Liver (tissue), 9 donors: Measurements from ENCODE around the gene BAHCC1. TPM values are rescaled to one million over a fixed set of nuclear protein-coding genes. Genes with fewer than 3 reads are reported as not detected.

Source experiments
- DNase-seq: peaks from one replicate; pipeline ENCODE4 v3.0.0-alpha.2; 2017; ENCODE audit warnings: low spot score
- H3K27ac ChIP-seq, 2 donors: one replicate each; pipeline ENCODE4 v1.7.0; 2013; ENCODE audit warnings: inconsistent platforms in 2 of 2, low read length in 2 of 2, control low read depth in 1 of 2, low read depth in 1 of 2, mild to moderate bottlenecking in 1 of 2
- H3K27me3 ChIP-seq, 4 donors: one replicate each; pipeline versions ENCODE4 v1.6.1 to v1.7.0; 2013; ENCODE audit warnings: low read length in 3 of 4, inconsistent platforms in 1 of 4, mild to moderate bottlenecking in 1 of 4, moderate library complexity in 1 of 4; ENCODE audit not compliant: control insufficient read depth in 4 of 4, insufficient read depth in 4 of 4
- H3K36me3 ChIP-seq, 4 donors: one replicate each; pipeline versions ENCODE4 v1.6.1 to v1.7.0; 2013; ENCODE audit warnings: low read length in 3 of 4, mild to moderate bottlenecking in 3 of 4, low read depth in 1 of 4, moderate library complexity in 1 of 4; ENCODE audit not compliant: control insufficient read depth in 4 of 4, insufficient read depth in 3 of 4
- H3K4me1 ChIP-seq, 4 donors: one replicate each; pipeline versions ENCODE4 v1.6.1 to v1.7.0; 2013; ENCODE audit warnings: low read length in 3 of 4, mild to moderate bottlenecking in 3 of 4, moderate library complexity in 1 of 4; ENCODE audit not compliant: control insufficient read depth in 4 of 4, insufficient read depth in 4 of 4
- H3K4me3 ChIP-seq, 3 donors: one replicate each; pipeline versions ENCODE4 v1.6.1 to v1.7.0; 2013; ENCODE audit warnings: low read length in 3 of 3, control low read depth in 1 of 3, low read depth in 1 of 3, mild to moderate bottlenecking in 1 of 3
- H3K9ac ChIP-seq, 2 donors: one replicate each; pipeline ENCODE4 v1.7.0; 2013; ENCODE audit warnings: low read length in 2 of 2, mild to moderate bottlenecking in 2 of 2, moderate library complexity in 2 of 2, control low read depth in 1 of 2, low read depth in 1 of 2
- H3K9me3 ChIP-seq, 4 donors: one replicate each; pipeline versions ENCODE4 v1.6.1 to v1.7.0; 2013; ENCODE audit warnings: low read length in 3 of 4; ENCODE audit not compliant: control insufficient read depth in 4 of 4
- EGR1 ChIP-seq, 2 donors: IDR thresholded peaks; 2 replicates each; pipeline ENCODE4 v1.6.1; 2016 to 2018; ENCODE audit warnings: antibody characterized with exemption in 2 of 2, low read depth in 2 of 2
- FOXA1 ChIP-seq: IDR thresholded peaks from 2 replicates; pipeline ENCODE4 v1.6.1; 2016; ENCODE audit warnings: antibody characterized with exemption
- FOXA2 ChIP-seq: IDR thresholded peaks from 2 replicates; pipeline ENCODE4 v1.6.1; 2016; ENCODE audit warnings: antibody characterized with exemption
- GABPA ChIP-seq, 2 donors: IDR thresholded peaks in 1 of 2; conservative IDR thresholded peaks in 1 of 2; 2 replicates each; pipeline ENCODE4 v1.6.1; 2016; ENCODE audit warnings: antibody characterized with exemption in 2 of 2, mild to moderate bottlenecking in 1 of 2, moderate library complexity in 1 of 2
- HNF4A ChIP-seq, 2 donors: conservative IDR thresholded peaks; 2 replicates each; pipeline ENCODE4 v1.6.1; 2016; ENCODE audit warnings: antibody characterized with exemption in 2 of 2, mild to moderate bottlenecking in 2 of 2
- HNF4G ChIP-seq: IDR thresholded peaks from 2 replicates; pipeline ENCODE4 v1.6.1; 2016; ENCODE audit warnings: antibody characterized with exemption
- JUND ChIP-seq, 2 donors: IDR thresholded peaks; 2 replicates each; pipeline ENCODE4 v1.6.1; 2016; ENCODE audit warnings: antibody characterized with exemption in 2 of 2
- NR2F2 ChIP-seq: IDR thresholded peaks from 2 replicates; pipeline ENCODE4 v1.6.1; 2016; ENCODE audit warnings: antibody characterized with exemption
- RAD21 ChIP-seq, 2 donors: IDR thresholded peaks; 2 replicates each; pipeline ENCODE4 v1.6.1; 2016; ENCODE audit warnings: antibody characterized with exemption in 2 of 2, mild to moderate bottlenecking in 2 of 2
- RXRA ChIP-seq, 2 donors: IDR thresholded peaks; 2 replicates each; pipeline ENCODE4 v1.6.1; 2017 to 2018; ENCODE audit warnings: antibody characterized with exemption in 2 of 2, mild to moderate bottlenecking in 1 of 2
- SP1 ChIP-seq: IDR thresholded peaks from 2 replicates; pipeline ENCODE4 v1.6.1; 2018; ENCODE audit warnings: antibody characterized with exemption, mild to moderate bottlenecking
- TAF1 ChIP-seq: conservative IDR thresholded peaks from 2 replicates; pipeline ENCODE4 v1.6.1; 2016; ENCODE audit warnings: antibody characterized with exemption, mild to moderate bottlenecking
- YY1 ChIP-seq: IDR thresholded peaks from 2 replicates; pipeline ENCODE4 v1.6.1; 2016; ENCODE audit warnings: antibody characterized with exemption, mild to moderate bottlenecking
- WGBS: extraction: QIAGEN DNeasy Blood & Tissue Kit; methylation state at CpG from one replicate; pipeline ENCODE4 v1.1.7; 2013; 5-methylcytosine and 5-hydroxymethylcytosine counted together
- polyA plus RNA-seq, 2 donors: library from polyadenylated mRNA; stranded (reverse) in 1 of 2; unstranded in 1 of 2; fragments of 200-250 nt in 1 of 2; fragments of >200 nt in 1 of 2; fragmentation: Nextera tagmentation in 1 of 2; extraction: Ambion mirVana in 1 of 2; gene quantifications; one replicate each; pipeline versions ENCODE4 v1.2.1 to v1.2.3, GENCODE V29; 2013 to 2015
- total RNA-seq, 2 donors: library from RNA; depleted of rRNA; stranded (reverse); fragments of >200 nt; gene quantifications; one replicate each; pipeline ENCODE4 v1.2.3, GENCODE V29; 2014
- TF ChIP-seq, protein P1 (sequence below): IDR thresholded peaks from 2 replicates; pipeline ENCODE4 v1.6.1; 2016; ENCODE audit warnings: antibody characterized with exemption
- TF ChIP-seq, protein P2 (sequence below): IDR thresholded peaks from 2 replicates; pipeline ENCODE4 v1.6.1; 2016; ENCODE audit warnings: antibody characterized with exemption
- TF ChIP-seq, protein P3 (sequence below): IDR thresholded peaks from 2 replicates; pipeline ENCODE4 v1.6.1; 2016; ENCODE audit warnings: antibody characterized with exemption
- TF ChIP-seq, protein P4 (sequence below): fragments of 150-350 bp; IDR thresholded peaks from 2 replicates; pipeline ENCODE4 v1.5.1; 2017; ENCODE audit warnings: improper control_type of control experiment, low read depth, low read length; ENCODE audit not compliant: missing input control
- donor health status: healthy.
- donor health status: healthy.
- donor health status: healthy.
- donor health status: healthy.
- donor health status: healthy.

BAHCC1 gene
- total and polyA plus RNA-seq, 4 donors: 0.76 to 3.9 (median 2.5) TPM

DNA sequence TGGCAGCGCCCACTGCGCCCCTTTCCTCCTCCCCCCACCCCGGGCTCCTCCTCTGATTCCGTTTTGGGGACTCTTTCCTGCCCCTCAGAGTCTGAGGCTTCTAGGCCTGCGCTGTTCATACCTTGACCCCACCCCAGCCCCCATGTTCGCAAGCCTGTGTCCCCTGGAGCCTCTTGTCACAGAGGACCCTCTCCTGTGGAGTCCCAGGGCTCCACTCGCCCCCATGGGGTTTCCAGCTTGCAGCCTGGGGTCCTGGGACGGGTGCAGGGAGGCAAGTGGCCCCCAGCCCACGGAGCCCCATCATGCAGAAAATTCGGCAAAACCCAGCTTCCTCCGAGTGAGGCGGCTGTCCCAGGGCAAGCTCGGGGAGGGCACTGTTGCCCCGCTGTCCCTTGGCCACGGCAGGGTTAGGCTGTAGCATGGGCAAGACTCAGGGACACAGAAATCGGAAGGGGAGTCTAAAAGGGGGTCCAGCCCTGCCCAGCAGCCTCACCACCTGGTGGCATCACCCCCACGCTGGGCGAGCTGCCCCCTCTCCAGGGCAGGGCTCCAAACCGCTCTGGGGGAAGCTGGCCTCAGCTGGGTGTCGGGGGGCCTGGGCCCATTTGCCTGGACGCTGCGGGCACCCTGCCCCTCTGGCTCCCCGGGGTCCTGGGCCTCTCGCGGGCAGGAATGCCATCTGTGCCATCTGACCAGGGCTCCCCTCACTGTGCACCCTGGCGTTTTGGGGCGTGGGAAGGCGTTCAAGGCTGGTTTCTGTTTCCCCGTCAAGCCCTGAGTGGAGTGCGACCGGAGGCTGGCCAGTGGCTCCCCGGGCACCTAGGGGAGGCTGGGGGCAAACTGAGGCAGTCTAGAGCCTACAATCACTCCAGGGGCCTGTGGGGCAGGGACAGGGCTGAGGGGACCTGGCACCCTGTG, 11.5 kb upstream of the BAHCC1 start:
- no peaks in the 10 kb centered on the region for H3K36me3 ChIP-seq
- H3K9ac ChIP-seq: no peak overlapping the region
- H3K9me3 ChIP-seq: no peaks in the 10 kb centered on the region
- H3K4me1 ChIP-seq: peaks cover 12 to 25% (median 19%) of the 10 kb centered on the region in 4 donors
- TF ChIP-seq, protein P1, sequence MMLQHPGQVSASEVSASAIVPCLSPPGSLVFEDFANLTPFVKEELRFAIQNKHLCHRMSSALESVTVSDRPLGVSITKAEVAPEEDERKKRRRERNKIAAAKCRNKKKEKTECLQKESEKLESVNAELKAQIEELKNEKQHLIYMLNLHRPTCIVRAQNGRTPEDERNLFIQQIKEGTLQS: no peak
- TF ChIP-seq, protein P2, sequence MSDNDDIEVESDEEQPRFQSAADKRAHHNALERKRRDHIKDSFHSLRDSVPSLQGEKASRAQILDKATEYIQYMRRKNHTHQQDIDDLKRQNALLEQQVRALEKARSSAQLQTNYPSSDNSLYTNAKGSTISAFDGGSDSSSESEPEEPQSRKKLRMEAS: no peak
- TF ChIP-seq, protein P3, sequence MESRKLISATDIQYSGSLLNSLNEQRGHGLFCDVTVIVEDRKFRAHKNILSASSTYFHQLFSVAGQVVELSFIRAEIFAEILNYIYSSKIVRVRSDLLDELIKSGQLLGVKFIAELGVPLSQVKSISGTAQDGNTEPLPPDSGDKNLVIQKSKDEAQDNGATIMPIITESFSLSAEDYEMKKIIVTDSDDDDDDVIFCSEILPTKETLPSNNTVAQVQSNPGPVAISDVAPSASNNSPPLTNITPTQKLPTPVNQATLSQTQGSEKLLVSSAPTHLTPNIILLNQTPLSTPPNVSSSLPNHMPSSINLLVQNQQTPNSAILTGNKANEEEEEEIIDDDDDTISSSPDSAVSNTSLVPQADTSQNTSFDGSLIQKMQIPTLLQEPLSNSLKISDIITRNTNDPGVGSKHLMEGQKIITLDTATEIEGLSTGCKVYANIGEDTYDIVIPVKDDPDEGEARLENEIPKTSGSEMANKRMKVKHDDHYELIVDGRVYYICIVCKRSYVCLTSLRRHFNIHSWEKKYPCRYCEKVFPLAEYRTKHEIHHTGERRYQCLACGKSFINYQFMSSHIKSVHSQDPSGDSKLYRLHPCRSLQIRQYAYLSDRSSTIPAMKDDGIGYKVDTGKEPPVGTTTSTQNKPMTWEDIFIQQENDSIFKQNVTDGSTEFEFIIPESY: no peak
- no peak overlapping the region for H3K4me3 ChIP-seq
- DNase-seq: no peak
- H3K27me3 ChIP-seq: no peaks in the 10 kb centered on the region
- 94% methylated on average over 32 of the region's 32 CpGs for WGBS
- no peak overlapping the region for H3K27ac ChIP-seq

DNA sequence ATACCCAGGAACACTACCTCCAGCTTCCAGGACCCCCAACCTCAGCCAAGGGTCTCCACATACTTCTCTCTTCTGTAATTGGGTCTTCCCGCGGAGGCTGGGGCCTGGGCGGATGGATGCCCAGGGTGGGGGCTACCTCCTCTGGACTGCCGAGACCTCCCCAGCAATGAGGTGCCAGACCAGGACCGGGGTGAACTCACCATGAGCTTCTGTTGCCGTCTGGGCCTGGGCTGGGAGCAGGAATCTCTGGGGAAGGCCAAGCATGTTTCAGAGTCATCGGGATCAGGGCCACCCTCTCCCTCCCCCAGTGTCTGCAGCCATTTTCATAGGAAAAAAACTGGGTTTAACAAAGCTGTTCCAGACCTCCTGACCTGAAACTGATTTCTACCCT, 10.3 kb upstream of the BAHCC1 start:
- Histone ChIP-seq H3K4me1 (peaks cover 12 to 35% (median 22%) of the 10 kb centered on the region in 4 donors), H3K27me3 (no peaks in the 10 kb centered on the region), H3K27ac (no peak overlapping the region), H3K9ac (no peak overlapping the region), H3K4me3 (no peak overlapping the region), H3K36me3 (no peaks in the 10 kb centered on the region), H3K9me3 (no peaks in the 10 kb centered on the region)
- no peak for DNase-seq
- TF ChIP-seq SP1 (no peak), EGR1 (IDR thresholded peaks at IDR 0.05; ENCODE audit: low read depth in 2 of 2) (no peak)
- 97% methylated on average over 7 of the region's 7 CpGs for WGBS

DNA sequence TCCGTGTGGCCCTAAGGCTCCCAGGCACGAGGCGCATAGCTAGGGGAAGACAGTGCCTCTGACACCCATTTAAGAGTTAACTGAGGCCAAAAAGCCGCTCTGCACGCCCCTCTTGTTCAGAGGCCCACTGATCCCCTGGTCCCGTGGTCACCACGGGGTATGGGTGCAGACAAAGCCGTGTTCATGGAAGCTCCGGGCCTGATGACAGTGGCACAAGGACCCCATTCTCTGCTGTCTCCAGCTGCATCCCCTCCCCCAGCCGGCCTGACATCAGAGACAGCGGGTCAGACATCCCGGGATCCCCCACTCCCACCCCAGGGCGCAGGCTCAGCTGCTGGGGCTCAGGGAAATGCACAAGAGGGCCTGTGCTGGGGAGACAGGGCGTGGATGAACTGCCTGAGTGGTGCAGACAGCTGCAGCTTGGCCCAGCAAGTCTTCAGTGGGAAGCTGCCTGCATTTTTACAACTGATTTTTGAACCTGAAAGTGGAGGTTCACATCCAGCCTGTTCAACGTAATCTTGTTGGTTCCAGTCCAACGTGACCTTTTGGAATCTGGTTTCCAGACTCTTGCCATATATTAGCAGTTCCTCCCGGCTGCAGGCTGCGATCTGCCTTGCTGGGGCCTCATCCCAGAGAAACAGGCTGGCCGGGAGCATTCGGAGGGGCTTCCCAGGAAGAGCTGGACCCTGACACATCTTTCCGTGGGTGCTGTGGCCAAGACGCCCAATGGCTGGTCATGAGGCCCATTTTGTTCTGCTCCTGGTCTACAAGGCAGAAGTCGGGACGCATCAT, 9.7 kb upstream of the BAHCC1 start:
- no peak overlapping the region for H3K9ac ChIP-seq
- H3K4me1 ChIP-seq: peaks cover 12 to 35% (median 22%) of the 10 kb centered on the region in 4 donors
- no peaks in the 10 kb centered on the region for H3K27me3 ChIP-seq
- H3K36me3 ChIP-seq: no peaks in the 10 kb centered on the region
- H3K9me3 ChIP-seq: no peaks in the 10 kb centered on the region
- H3K4me3 ChIP-seq: no peak overlapping the region
- H3K27ac ChIP-seq: peak overlapping the region; percentile 93 to 95
- DNase-seq: no peak
- 81% methylated on average over 24 of the region's 24 CpGs for WGBS
- TF ChIP-seq GABPA (IDR thresholded peaks at IDR 0.05 in 1 of 2, conservative IDR thresholded peaks at IDR 0.05 in 1 of 2) (no peak), HNF4G (no peak), EGR1 (IDR thresholded peaks at IDR 0.05; ENCODE audit: low read depth in 2 of 2) (no peak), RAD21 (IDR thresholded peaks at IDR 0.05) (peak in 1 of 2 donors; percentile 54), YY1 (no peak), SP1 (peak; percentile 43), NR2F2 (no peak), FOXA1 (no peak), JUND (IDR thresholded peaks at IDR 0.05) (no peak), RXRA (IDR thresholded peaks at IDR 0.05) (peak in 1 of 2 donors; percentile 9), TAF1 (no peak), HNF4A (conservative IDR thresholded peaks at IDR 0.05) (peak; percentile 34 to 56), FOXA2 (no peak)
- TF ChIP-seq, protein P2: no peak
- TF ChIP-seq, protein P4, sequence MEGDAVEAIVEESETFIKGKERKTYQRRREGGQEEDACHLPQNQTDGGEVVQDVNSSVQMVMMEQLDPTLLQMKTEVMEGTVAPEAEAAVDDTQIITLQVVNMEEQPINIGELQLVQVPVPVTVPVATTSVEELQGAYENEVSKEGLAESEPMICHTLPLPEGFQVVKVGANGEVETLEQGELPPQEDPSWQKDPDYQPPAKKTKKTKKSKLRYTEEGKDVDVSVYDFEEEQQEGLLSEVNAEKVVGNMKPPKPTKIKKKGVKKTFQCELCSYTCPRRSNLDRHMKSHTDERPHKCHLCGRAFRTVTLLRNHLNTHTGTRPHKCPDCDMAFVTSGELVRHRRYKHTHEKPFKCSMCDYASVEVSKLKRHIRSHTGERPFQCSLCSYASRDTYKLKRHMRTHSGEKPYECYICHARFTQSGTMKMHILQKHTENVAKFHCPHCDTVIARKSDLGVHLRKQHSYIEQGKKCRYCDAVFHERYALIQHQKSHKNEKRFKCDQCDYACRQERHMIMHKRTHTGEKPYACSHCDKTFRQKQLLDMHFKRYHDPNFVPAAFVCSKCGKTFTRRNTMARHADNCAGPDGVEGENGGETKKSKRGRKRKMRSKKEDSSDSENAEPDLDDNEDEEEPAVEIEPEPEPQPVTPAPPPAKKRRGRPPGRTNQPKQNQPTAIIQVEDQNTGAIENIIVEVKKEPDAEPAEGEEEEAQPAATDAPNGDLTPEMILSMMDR: no peak
- TF ChIP-seq, protein P3: no peak
- TF ChIP-seq, protein P1: no peak
